ENCODE measurements around the gene DLK1.

Gene DLK1

GRCh38 chr14:100694579-100695422, 31.9 kb upstream of the DLK1 start:
- no peak for DNase-seq

GRCh38 chr14:100695423-100695738, 31.3 kb upstream of the DLK1 start:
- peak; percentile 38 for DNase-seq

GRCh38 chr14:100696008-100696407, 30.7 kb upstream of the DLK1 start:
- DNase-seq: no peak

- no peak for DNase-seq
These were observed 30.1 kb upstream of the DLK1 start for GRCh38 chr14:100696590-100696989.

- no peak for DNase-seq
These were observed 28.6 kb upstream of the DLK1 start for GRCh38 chr14:100698066-100698465.

GRCh38 chr14:100698666-100699448, 27.8 kb upstream of the DLK1 start:
- DNase-seq: no peak

- no peak for DNase-seq
These were observed 25.4 kb upstream of the DLK1 start for GRCh38 chr14:100701314-100701713.

- DNase-seq: no peak
These were observed 24.1 kb upstream of the DLK1 start for GRCh38 chr14:100702590-100702989.

- DNase-seq: no peak
These were observed 23.1 kb upstream of the DLK1 start for GRCh38 chr14:100703386-100704220.

GRCh38 chr14:100706200-100706599, 20.5 kb upstream of the DLK1 start:
- DNase-seq: no peak

- DNase-seq: no peak
These were observed 19.8 kb upstream of the DLK1 start for GRCh38 chr14:100706860-100707259.

- peak; percentile 74 for DNase-seq
These were observed 18.0 kb upstream of the DLK1 start for GRCh38 chr14:100708425-100709288.

GRCh38 chr14:100709289-100710284, 17.1 kb upstream of the DLK1 start:
- DNase-seq: peak; percentile 87

- peak; percentile 14 for DNase-seq
These were observed 16.3 kb upstream of the DLK1 start for GRCh38 chr14:100710391-100710790.

- peak; percentile 23 for DNase-seq
These were observed 15.7 kb upstream of the DLK1 start for GRCh38 chr14:100710826-100711462.

- peak; percentile 48 for DNase-seq
These were observed 15.2 kb upstream of the DLK1 start for GRCh38 chr14:100711493-100711892.

- no peak for DNase-seq
These were observed 14.2 kb upstream of the DLK1 start for GRCh38 chr14:100712490-100712889.

GRCh38 chr14:100713705-100714104, 13.0 kb upstream of the DLK1 start:
- DNase-seq: no peak

GRCh38 chr14:100714258-100714892, 12.3 kb upstream of the DLK1 start:
- DNase-seq: no peak

GRCh38 chr14:100715332-100715731, 11.4 kb upstream of the DLK1 start:
- no peak for DNase-seq
